ENCODE results near the gene TMEM106C. TPM values are rescaled to one million over a fixed set of nuclear protein-coding genes. Genes with fewer than 3 reads are reported as not detected.

The TMEM106C gene
- polyA plus RNA-seq, 1 experiment, result 93.7 TPM

- Histone ChIP-seq H3K4me3 (ENCODE audit: low read depth, low read length) (peak overlapping the region; percentile 87), H3K9me3 (ENCODE audit: control insufficient read depth, insufficient read depth, low read length) (no peaks in the 10 kb centered on the region; the same call in 1 of the 2 replicates), H3K27ac (ENCODE audit: low read depth, low read length) (no peak overlapping the region), H3K27me3 (ENCODE audit: control insufficient read depth, insufficient read depth, low read length) (peaks cover 3% of the 10 kb centered on the region)
- ChIA-PET POLR2A (no interaction called here), CTCF (interaction anchor here (0.6 to 5.5 kb wide), 39 partner anchors 9 to 248 kb away, joined by 3 to 46 read pairs (median 4); partner anchors contain the start of gene VDR)
- no peak for DNase-seq (ENCODE audit: low read depth, low spot score)
- no peak for TF ChIP-seq CTCF (IDR thresholded peaks at IDR 0.05; ENCODE audit: low read depth, low read length)
Measured at GRCh38 chr12:47964106-47964728, 821 bp downstream of the TMEM106C start.

GRCh38 chr12:47965581-47965980 lies 2.2 kb downstream of the TMEM106C start:
- no peaks in the 10 kb centered on the region; the same call in 1 of the 2 replicates for H3K9me3 ChIP-seq (ENCODE audit: control insufficient read depth, insufficient read depth, low read length)
- no peak overlapping the region for H3K4me3 ChIP-seq (ENCODE audit: low read depth, low read length)
- ChIA-PET CTCF (interaction anchor here (0.6 to 5.5 kb wide), 2 partner anchors 16 to 298 kb away, joined by 3 to 46 read pairs; no protein-coding TSS in a partner anchor), POLR2A (no interaction called here)
- no peak for TF ChIP-seq CTCF (IDR thresholded peaks at IDR 0.05; ENCODE audit: low read depth, low read length)
- H3K27ac ChIP-seq (ENCODE audit: low read depth, low read length), result no peak overlapping the region
- H3K27me3 ChIP-seq (ENCODE audit: control insufficient read depth, insufficient read depth, low read length), result no peaks in the 10 kb centered on the region
- DNase-seq (ENCODE audit: low read depth, low spot score), result no peak

GRCh38 chr12:47967461-47968321 lies 4.3 kb downstream of the TMEM106C start:
- Histone ChIP-seq H3K9me3 (ENCODE audit: control insufficient read depth, insufficient read depth, low read length) (no peaks in the 10 kb centered on the region; the same call in 1 of the 2 replicates), H3K27me3 (ENCODE audit: control insufficient read depth, insufficient read depth, low read length) (no peaks in the 10 kb centered on the region), H3K4me3 (ENCODE audit: low read depth, low read length) (no peak overlapping the region), H3K27ac (ENCODE audit: low read depth, low read length) (no peak overlapping the region)
- ChIA-PET POLR2A (no interaction called here), CTCF (interaction anchor here (0.6 to 1.4 kb wide), 2 partner anchors 12 to 62 kb away, joined by 3 to 7 read pairs; partner anchors contain the start of gene VDR)
- no peak for DNase-seq (ENCODE audit: low read depth, low spot score)
- no peak for TF ChIP-seq CTCF (IDR thresholded peaks at IDR 0.05; ENCODE audit: low read depth, low read length)

GRCh38 chr12:47969845-47970244 lies 6.4 kb downstream of the TMEM106C start:
- Histone ChIP-seq H3K27me3 (ENCODE audit: control insufficient read depth, insufficient read depth, low read length) (peaks cover 7% of the 10 kb centered on the region), H3K9me3 (ENCODE audit: control insufficient read depth, insufficient read depth, low read length) (no peaks in the 10 kb centered on the region), H3K4me3 (ENCODE audit: low read depth, low read length) (no peak overlapping the region), H3K27ac (ENCODE audit: low read depth, low read length) (no peak overlapping the region)
- ChIA-PET POLR2A (interaction anchor here (0.6 kb wide), 1 partner anchor 263 kb away, joined by 4 read pairs; no protein-coding TSS in a partner anchor), CTCF (interaction anchor here (1.1 to 1.4 kb wide), 2 partner anchors 20 to 195 kb away, joined by 3 to 5 read pairs; no protein-coding TSS in a partner anchor)
- DNase-seq (ENCODE audit: low read depth, low spot score), result no peak
- TF ChIP-seq CTCF (IDR thresholded peaks at IDR 0.05; ENCODE audit: low read depth, low read length), result no peak

Measured in AG04450 (cell line).